HG03097 (cell line): ENCODE measurements around the gene DNAH6.

Experiments used
- ATAC-seq: cut with Tn5 transposase; IDR thresholded peaks from one replicate; pipeline ENCODE4 v1.9.1; 2021; ENCODE audit not compliant: unreplicated experiment, low FRiP score

The DNAH6 gene

GRCh38 chr2:84786601-84787000 lies 270.3 kb downstream of the DNAH6 start:
- ATAC-seq: no peak

- no peak for ATAC-seq
These were observed 271.7 kb downstream of the DNAH6 start for GRCh38 chr2:84788027-84788426.

- no peak for ATAC-seq
These were observed 272.2 kb downstream of the DNAH6 start for GRCh38 chr2:84788498-84788897.

- no peak for ATAC-seq
These were observed 276.7 kb downstream of the DNAH6 start for GRCh38 chr2:84792856-84793522.

DNA sequence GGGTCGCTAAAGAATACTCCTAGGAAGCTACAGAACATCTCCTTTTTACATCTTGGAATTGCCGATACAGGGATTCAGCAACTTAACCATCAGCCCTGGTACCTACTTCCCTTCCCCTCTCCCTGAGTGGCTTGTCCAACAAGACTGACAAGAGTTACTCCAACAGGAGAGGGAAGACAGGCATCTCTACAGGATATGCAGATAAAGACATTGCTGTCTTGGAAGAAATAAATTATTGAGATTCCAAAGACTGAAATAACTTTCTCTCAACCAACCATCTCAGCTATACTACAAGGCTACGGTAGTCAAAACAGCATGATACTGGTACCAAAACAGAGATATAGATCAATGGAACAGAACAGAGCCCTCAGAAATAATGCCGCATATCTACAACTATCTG lies 277.3 kb downstream of the DNAH6 start:
- ATAC-seq: no peak

- ATAC-seq: no peak
These were observed 280.5 kb downstream of the DNAH6 start for GRCh38 chr2:84796798-84797197.

- no peak for ATAC-seq
These were observed 281.0 kb downstream of the DNAH6 start for GRCh38 chr2:84797271-84797670.

DNA sequence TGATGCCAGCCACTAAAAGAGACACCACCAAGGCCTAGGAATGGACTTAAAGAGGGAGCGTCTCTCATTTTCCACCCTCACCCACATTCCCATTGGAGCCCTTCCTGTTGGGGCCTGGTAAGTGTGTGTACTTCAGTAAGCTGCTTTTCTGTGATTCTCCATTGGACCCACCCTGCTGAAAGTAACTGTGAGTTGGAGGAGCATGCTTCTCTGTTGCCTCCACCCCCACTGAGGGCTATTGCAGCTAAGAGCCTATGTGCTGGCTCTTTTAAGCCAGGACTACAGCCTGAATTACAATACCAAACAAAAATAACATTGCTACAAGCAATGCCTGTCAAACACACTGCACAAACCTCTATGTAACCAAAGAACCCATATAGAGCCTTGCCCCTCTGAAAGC lies 283.5 kb downstream of the DNAH6 start:
- ATAC-seq: no peak

- peak; percentile 80 for ATAC-seq
These were observed 284.0 kb downstream of the DNAH6 start for GRCh38 chr2:84800194-84800805.

DNA sequence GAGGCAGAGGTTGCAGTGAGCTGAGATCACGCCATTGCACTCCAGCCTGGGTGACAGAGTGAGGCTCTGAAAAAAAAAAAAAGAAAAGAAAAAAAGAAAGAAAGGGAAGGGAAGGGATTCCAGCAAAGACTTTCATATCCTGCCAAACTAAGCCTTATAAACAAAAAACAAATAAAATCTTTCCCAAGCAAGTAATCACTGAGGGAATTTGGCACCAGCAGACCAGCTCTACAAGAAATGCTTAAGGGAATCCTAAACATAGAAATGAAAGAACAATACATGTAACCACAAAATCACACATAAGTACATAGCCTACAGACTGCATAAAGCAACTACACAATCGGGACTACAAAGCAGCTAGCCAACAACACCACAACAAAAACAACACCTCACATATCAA lies 285.5 kb downstream of the DNAH6 start:
- ATAC-seq: no peak

DNA sequence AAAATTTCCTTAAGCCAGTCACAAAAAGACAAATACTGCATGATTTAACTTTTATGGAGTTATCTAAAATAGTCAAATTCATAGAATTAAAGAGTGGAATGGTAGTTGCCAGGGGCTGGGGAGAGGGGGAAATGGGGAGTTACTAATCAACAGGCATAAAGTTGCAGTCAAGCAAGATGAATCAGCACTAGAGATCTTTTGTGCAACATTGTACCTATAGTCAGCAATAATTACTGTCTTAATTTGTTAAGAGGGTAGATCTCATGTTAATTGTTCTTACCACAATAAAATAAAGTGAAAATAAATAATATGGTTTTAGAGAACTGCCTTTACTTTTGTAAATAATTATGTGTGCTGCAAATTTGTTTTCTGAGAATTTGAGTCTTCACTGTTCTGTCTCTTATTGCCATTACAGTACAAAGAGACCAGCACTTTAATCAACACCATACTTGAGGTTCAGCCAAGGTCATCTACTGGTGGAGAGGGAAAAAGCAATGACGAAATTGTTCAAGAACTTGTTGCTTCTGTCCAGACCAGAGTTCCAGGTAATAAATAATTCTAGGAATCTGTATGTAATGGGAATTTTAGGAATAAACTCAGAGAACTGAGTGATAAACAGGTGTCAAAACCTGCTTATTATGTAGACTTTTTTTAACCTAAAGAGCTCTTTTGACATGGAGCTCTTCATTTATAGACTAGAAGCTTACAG lies 289.1 kb downstream of the DNAH6 start:
- ATAC-seq: no peak

GRCh38 chr2:84807063-84807485 lies 290.8 kb downstream of the DNAH6 start:
- no peak for ATAC-seq

DNA sequence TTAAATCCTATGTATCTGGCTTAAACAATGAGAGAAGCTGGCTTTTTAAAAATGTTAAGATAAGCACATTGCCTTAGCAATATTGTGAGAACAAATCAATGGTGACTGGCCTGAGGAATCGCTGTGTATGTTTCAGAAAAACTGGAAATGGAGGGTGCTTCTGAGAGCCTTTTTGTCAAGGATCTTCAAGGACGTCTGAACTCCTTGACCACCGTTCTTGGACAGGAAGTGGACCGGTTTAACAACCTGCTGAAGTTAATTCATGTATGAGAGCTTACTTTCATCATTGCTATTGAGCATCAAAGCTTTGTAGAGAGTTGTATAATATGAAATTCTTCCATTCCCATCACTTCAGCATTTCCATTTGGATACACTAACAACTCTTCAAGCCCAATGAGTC lies 292.0 kb downstream of the DNAH6 start:
- ATAC-seq: no peak

- ATAC-seq: no peak
These were observed 295.6 kb downstream of the DNAH6 start for GRCh38 chr2:84811839-84812431.

DNA sequence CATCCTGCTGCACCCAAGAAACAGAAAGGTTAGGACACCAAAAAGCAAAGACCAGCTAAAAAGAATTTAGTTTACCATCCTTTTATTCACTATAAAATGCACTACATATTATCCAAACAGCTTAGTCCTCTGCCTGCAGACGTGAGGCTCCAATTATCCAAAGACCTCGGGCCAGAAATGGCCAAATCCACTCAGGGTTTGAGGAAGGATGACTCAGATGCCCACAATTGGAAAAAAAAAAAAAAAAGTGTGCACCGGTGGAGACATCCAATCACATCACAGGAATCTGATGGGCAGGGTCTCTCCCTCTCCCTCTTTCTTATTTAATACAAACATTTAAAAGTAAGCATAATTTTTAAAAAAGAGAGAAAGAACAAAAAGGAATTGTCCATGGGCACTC lies 298.8 kb downstream of the DNAH6 start:
- ATAC-seq: no peak

GRCh38 chr2:84816426-84817026 lies 300.2 kb downstream of the DNAH6 start:
- ATAC-seq: peak; percentile 68

DNA sequence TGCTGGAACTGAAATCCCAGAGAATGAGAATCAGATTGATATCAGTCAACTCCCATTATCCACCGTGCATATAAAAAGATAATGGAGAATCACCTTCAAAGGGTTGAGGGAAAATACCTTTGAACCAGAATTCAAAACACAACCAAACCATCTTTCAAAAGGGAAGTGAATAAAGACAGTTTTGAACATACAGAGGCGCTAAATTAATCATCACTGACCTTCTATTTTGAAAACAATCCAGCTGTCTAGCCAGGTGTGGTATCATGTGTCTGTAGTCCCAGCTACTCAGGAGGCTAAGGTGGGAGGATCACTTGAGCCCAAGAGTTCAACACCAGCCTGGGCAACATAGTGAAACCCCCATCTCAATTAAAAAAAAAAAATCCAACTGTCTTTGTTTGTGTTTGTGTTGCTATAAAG lies 300.9 kb downstream of the DNAH6 start:
- ATAC-seq: peak; percentile 91

GRCh38 chr2:84821806-84822205 lies 305.5 kb downstream of the DNAH6 start:
- no peak for ATAC-seq

DNA sequence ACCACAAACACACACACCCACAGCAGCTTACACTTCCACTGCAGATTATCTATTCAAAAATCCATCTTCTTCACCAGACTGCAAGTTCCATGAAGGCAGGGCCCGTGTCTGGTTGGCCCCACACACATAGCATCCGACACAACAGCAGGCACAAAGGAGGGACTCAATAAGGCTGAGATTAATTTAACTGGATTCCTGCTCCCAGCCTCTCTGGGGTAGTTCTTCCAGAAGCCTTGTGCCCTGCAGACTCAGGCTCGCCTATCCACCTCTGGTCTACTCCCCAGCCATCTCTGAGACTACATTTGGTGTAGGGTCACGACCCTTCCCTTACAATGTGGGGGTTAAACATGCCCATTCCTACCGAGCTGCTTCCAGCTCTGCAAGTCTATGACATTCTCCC lies 306.9 kb downstream of the DNAH6 start:
- no peak for ATAC-seq

DNA sequence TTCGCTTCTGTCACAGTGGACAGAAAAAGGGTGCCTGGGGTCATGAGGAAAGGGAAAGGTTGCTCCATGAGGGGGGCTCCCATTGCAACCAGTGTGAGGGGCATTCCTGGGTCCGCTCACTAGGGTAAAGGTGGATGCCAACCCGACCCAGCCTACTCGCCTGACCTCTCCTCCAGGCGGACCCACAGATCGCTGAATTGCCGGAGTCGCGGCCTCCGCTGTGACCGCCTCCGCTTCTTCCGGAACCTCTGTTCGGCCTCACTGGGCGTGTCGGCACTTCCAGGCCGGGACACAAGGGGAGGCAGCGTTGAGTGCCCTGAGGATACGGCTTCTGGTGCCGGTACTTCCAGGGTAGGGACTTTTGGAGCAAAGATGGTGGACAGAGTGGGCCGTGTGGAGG lies 307.5 kb downstream of the DNAH6 start:
- ATAC-seq: no peak

GRCh38 chr2:84827978-84828575 lies 311.8 kb downstream of the DNAH6 start:
- no peak for ATAC-seq
